Motor neuron (in vitro differentiated cells): ENCODE results near the gene PMM1. TPM values are rescaled to one million over a fixed set of nuclear protein-coding genes. Genes with fewer than 3 reads are reported as not detected.

Experiments used
- ATAC-seq, 8 experiments: fragments of 200-7000 bp; cut with Tn5 transposase; replicated peaks in 6 of 8; 2 replicates each; pipeline ENCODE4 v1.8.0; 2021; ENCODE audit warnings: mild to moderate bottlenecking in 8 of 8, moderate library complexity in 8 of 8
- H3K27ac ChIP-seq, 2 donors: fragments of 250-450 bp; sonication (Bioruptor Pico); 2 replicates each; pipeline ENCODE4 v1.9.0; 2021; ENCODE audit warnings: antibody characterized with exemption in 2 of 2, mild to moderate bottlenecking in 2 of 2, moderate library complexity in 1 of 2
- H3K4me1 ChIP-seq, 2 donors: fragments of 250-450 bp; sonication (Bioruptor Pico); replicated peaks in 1 of 2; 2 replicates each; pipeline ENCODE4 v1.6.1; 2021; ENCODE audit warnings: antibody characterized with exemption in 2 of 2, mild to moderate bottlenecking in 2 of 2, moderate library complexity in 1 of 2
- H3K4me3 ChIP-seq, 5 donors: fragments of 250-450 bp; sonication (Bioruptor Pico); 2 replicates each; pipeline ENCODE4 v1.9.0; 2021; ENCODE audit warnings: antibody characterized with exemption in 5 of 5, mild to moderate bottlenecking in 5 of 5, moderate library complexity in 4 of 5
- WGBS, 10 experiments: fragments of 450-650 bp; shearing (Covaris generic); methylation state at CpG; one replicate each; pipeline ENCODE4 v1.0.0; 2022; 5-methylcytosine and 5-hydroxymethylcytosine counted together
- in situ Hi-C, 9 experiments: fragments of 400-800 bp; cut with MboI; loops; one replicate each; pipeline ENCODE4 v1.15.0; 2021; ENCODE audit warnings: low sequenced_read_pairs in 9 of 9, low pct_unique_long_range_greater_than_20kb in 2 of 9; ENCODE audit not compliant: unreplicated experiment in 9 of 9
- total RNA-seq, 8 experiments: library from RNA; unstranded; fragments of 300-600 nt; gene quantifications; 2 replicates each; pipeline versions ENCODE4 v1.2.3 to v1.2.4, GENCODE V29; 2022

PMM1 gene
- total RNA-seq, 8 experiments from 2014 or later = 18.5 to 43.0 (median 26.4) TPM

DNA sequence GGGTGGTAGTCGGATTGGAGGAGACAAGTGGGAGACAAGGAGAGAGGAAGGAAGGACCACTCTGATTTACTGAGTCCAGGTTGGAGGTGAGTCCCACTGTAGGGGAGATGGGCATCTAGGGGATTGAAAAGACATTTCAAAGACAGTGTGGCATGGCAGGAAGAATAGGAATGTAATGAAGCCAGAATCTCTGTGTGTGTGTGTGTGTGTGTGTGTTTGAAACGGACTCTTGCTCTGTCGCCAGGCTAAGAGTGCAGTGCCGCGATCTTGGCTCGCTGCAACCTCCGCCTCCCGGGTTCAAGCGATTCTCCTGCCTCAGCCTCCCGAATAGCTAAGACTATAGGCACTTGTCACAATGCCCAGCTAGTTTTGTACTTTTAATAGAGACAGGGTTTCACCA is 33.1 kb downstream of the PMM1 start:
- Histone ChIP-seq H3K4me1 (peaks cover 38 to 55% of the 10 kb centered on the region in 2 donors), H3K27ac (peak overlapping the region; percentile 78 to 92)
- 75 to 100% (median 86%) methylated on average over 1 to 10 of the region's 10 CpGs; no CpG with 5 or more reads in 2 of the 10 experiments for WGBS, 10 experiments

GRCh38 chr22:41555325-41555982 is 34.2 kb downstream of the PMM1 start:
- peak in 3 of 8 experiments; percentile 24 to 46 (median 30) for ATAC-seq
- 60 to 94% methylated on average over 2 of the region's 7 CpGs; no CpG with 5 or more reads in 8 of the 10 experiments for WGBS, 10 experiments
- in situ Hi-C loops = no loop called here
- H3K4me3 ChIP-seq = no peak overlapping the region
- no peak overlapping the region for H3K27ac ChIP-seq
- H3K4me1 ChIP-seq = peaks cover 36 to 43% of the 10 kb centered on the region in 2 donors

More for the DNA sequence above, 33.1 kb downstream of the PMM1 start:
- ATAC-seq = no peak
- in situ Hi-C loops = no loop called here
- no peak overlapping the region for H3K4me3 ChIP-seq

DNA sequence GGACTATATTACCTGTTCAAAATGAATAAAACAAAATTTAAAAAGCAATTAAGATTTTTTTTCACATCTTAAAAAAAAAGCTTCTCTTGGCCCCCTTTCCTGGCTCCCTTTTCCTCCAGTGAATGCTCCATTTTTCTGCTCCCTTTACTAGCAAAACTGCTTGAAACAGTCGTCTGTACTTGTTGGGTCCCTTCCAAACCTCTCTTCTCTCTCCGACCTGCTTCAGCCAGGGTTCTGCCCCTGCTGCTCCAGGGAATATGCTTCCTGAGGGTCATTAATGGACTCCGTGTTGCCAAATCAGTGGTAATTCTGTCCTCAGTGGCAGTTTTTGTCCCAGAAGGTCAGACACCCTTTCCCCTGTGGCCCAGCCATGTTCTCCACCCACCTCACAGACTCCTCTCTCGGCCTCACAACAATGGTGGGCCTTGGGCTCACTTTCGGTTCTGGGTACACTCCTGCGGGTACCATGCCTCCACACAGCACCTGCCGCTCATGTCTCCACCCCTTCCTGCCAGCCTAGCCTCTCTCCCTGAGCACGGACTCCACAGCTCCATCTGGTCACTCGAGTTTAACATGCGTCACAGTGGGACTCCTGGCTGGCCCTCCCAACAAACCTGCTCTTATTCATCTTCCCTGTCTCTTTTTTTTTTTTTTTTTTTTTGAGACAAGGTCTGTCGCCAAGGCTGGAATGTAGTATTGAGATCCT is 37.6 kb downstream of the PMM1 start:
- in situ Hi-C loops = no loop called here
- H3K27ac ChIP-seq = no peak overlapping the region
- ATAC-seq = no peak
- 27 to 90% (median 73%) methylated on average over 2 to 9 of the region's 11 CpGs; no CpG with 5 or more reads in 2 of the 10 experiments for WGBS, 10 experiments
- H3K4me3 ChIP-seq = no peak overlapping the region
- peaks cover 16 to 27% of the 10 kb centered on the region in 2 donors for H3K4me1 ChIP-seq

DNA sequence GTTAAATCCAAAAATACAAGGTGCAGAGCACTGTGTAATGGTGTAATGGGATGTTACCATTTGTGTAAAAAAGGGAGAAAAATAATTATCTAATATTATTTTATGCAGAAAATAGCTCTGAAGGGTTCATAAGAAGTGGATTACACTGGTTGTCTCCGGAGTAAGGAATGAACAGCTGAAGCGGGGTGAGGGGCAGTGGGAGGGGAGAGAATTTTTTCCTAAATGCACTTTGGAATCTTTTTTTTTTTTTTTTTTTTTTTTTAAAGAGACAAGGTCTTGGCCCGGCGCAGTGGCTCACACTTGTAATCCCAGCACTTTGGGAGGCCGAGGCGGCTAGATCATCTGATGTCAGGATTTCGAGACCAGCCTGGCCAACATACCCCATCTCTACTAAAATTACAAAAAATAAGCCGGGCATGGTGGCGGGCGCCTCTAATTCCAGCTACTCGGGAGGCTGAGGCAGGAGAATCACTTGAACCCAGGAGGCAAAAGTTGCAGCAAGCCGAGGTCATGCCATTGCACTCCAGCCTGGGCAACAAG is 38.6 kb downstream of the PMM1 start:
- no peak for ATAC-seq
- no peak overlapping the region for H3K27ac ChIP-seq
- no peak overlapping the region for H3K4me3 ChIP-seq
- peaks cover 6 to 17% of the 10 kb centered on the region in 2 donors for H3K4me1 ChIP-seq
- 48 to 89% (median 80%) methylated on average over 2 to 11 of the region's 12 CpGs; no CpG with 5 or more reads in 3 of the 10 experiments for WGBS, 10 experiments
- in situ Hi-C loops = no loop called here

GRCh38 chr22:41548830-41549211 is 40.8 kb downstream of the PMM1 start:
- no peak for ATAC-seq
- no peak overlapping the region for H3K4me3 ChIP-seq
- H3K4me1 ChIP-seq = peaks cover 6 to 17% of the 10 kb centered on the region in 2 donors
- in situ Hi-C loops = no loop called here
- H3K27ac ChIP-seq = no peak overlapping the region
- WGBS, 10 experiments = 78 to 100% (median 87%) methylated on average over 1 to 5 of the region's 5 CpGs; no CpG with 5 or more reads in 3 of the 10 experiments

- 16 to 54% (median 33%) methylated on average over 6 to 16 of the region's 21 CpGs for WGBS, 10 experiments
- Histone ChIP-seq H3K27ac (no peak overlapping the region), H3K4me3 (peak overlapping the region; percentile 23 to 72 (median 70)), H3K4me1 (peaks cover 18 to 26% of the 10 kb centered on the region in 2 donors)
- ATAC-seq = peak in 1 of 8 experiments; percentile 4
- in situ Hi-C loops = no loop called here
These were observed 44.8 kb downstream of the PMM1 start for GRCh38 chr22:41544671-41545476.

DNA sequence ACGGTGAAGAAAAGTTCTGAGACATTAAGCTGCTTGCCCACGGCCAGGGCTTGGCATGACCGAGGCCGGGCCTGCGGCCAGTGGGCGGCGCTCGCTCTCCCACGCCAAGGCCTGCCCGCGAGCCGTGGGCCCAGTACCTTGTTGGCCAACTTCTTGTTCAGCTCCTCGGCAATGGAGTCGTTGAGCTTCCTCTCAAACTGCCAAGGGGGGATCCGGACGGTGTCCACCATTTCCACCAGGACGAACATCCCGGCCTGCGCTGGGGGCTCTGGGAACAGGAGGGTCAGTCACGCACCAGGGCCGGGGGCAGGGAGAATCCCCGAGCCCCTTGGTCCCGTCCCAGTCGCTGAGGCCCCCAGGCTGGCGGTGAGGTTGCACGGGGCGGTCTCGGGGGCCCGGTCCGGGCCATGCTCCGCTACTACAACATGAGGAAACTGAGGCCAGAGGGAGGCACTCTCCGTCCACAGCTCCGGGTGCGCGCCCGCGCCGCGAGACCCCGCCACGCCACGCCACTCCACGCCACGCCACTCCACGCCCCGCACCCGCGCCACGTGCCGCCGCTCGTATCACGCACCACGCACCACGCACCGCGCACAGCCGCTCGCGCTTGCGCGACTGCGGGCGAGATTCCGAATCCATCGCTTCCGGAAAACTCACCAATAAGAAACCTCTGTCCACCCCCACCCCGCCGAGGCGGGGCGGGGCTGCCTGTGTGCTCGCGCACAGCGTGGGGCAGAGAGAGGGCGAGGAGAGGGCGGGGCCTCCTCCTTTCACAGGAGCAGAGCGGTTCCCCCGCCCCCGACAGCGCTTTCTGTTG is 45.6 kb downstream of the PMM1 start, which contains the start of gene POLR3H:
TSS of gene POLR3H (minus strand) at position 617 of the 817 bp plus-strand sequence. CDS start at position 248, 369 bp downstream.
- Histone ChIP-seq H3K27ac (peak within 1 kb of the TSS; percentile 78 to 96), H3K4me1 (peaks cover 18 to 23% of the 10 kb centered on the region in 2 donors), H3K4me3 (peak within 1 kb of the TSS; percentile 51 to 72 (median 70))
- in situ Hi-C loops = no loop called here
- 0 to 5% (median 2%) methylated on average over 1 to 17 of the region's 80 CpGs; no CpG with 5 or more reads in 3 of the 10 experiments for WGBS, 10 experiments
- ATAC-seq = peak; percentile 87 to 96 (median 92)

GRCh38 chr22:41542224-41542623 is 47.4 kb downstream of the PMM1 start:
- H3K4me3 ChIP-seq = no peak overlapping the region
- peaks cover 18 to 33% of the 10 kb centered on the region in 2 donors for H3K4me1 ChIP-seq

GRCh38 chr22:41541484-41541883 is 48.2 kb downstream of the PMM1 start:
- Histone ChIP-seq H3K4me1 (peaks cover 18 to 33% of the 10 kb centered on the region in 2 donors), H3K4me3 (no peak overlapping the region), H3K27ac (no peak overlapping the region)
- WGBS, 10 experiments = 60 to 100% (median 80%) methylated on average over 1 to 2 of the region's 3 CpGs; no CpG with 5 or more reads in 3 of the 10 experiments
- in situ Hi-C loops = no loop called here
- no peak for ATAC-seq

More at GRCh38 chr22:41542224-41542623, 47.4 kb downstream of the PMM1 start:
- H3K27ac ChIP-seq = no peak overlapping the region
- no peak for ATAC-seq
- in situ Hi-C loops = no loop called here
- 90 to 100% (median 100%) methylated on average over 1 to 2 of the region's 4 CpGs; no CpG with 5 or more reads in 5 of the 10 experiments for WGBS, 10 experiments

- Histone ChIP-seq H3K27ac (no peak overlapping the region), H3K4me1 (peaks cover 17 to 29% of the 10 kb centered on the region in 2 donors)
- ATAC-seq = no peak
These were observed 49.3 kb downstream of the PMM1 start for GRCh38 chr22:41540365-41540764.

GRCh38 chr22:41540006-41540315 is 49.7 kb downstream of the PMM1 start:
- in situ Hi-C loops = no loop called here
- whole genome bisulfite sequencing, 10 experiments = 93 to 100% methylated on average over 2 to 3 of the region's 3 CpGs; no CpG with 5 or more reads in 8 of the 10 experiments
- Histone ChIP-seq H3K4me1 (peaks cover 13 to 25% of the 10 kb centered on the region in 2 donors), H3K4me3 (no peak overlapping the region), H3K27ac (no peak overlapping the region)
- ATAC-seq = no peak

More at GRCh38 chr22:41540365-41540764, 49.3 kb downstream of the PMM1 start:
- 82 to 100% (median 98%) methylated on average over 3 to 7 of the region's 7 CpGs; no CpG with 5 or more reads in 7 of the 10 experiments for WGBS, 10 experiments
- no peak overlapping the region for H3K4me3 ChIP-seq
- in situ Hi-C loops = no loop called here
